NCI-H345 treated with DMSO at 0.1 percent for 48 hours (cell line): Measurements from ENCODE around the gene CCDC201.

Experiments used
- DNase-seq: peaks from one replicate; lab custom pipeline; 2025; ENCODE audit not compliant: unreplicated experiment; lab: John Stamatoyannopoulos, UW

The CCDC201 gene

DNA sequence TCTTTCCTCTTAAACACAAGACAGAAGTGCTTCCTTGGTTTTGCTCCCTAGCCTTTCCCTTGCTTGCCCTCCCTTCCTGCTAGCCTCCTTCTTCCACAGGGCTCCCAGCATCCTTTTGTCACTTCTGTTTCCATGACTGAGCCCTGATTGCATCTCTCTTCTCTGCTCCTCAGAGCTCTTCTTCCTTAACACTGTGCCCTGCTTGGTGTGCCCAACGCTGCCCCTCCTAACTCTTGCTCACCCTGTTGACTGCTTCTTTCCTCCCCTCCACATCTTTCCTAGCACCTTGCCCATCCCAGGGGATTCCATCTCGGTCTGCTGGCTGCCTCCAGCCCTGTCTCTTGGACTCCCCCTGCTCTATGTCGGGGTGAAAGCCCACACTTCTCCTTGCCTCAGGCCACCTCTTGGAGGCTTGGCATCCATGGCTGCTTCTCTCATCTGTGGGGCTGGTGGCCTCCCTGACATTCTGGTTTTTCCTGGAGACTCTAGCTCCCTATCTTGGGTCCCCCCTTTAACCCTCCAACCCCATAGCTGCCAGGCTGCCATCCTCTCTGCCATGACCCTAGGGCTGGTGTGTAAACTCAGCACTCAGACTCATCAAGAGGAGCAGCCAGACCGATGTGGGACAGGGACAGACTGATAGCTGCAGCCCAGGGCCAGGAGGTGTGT is 21.2 kb upstream of the CCDC201 start:
- no peak for DNase-seq

DNA sequence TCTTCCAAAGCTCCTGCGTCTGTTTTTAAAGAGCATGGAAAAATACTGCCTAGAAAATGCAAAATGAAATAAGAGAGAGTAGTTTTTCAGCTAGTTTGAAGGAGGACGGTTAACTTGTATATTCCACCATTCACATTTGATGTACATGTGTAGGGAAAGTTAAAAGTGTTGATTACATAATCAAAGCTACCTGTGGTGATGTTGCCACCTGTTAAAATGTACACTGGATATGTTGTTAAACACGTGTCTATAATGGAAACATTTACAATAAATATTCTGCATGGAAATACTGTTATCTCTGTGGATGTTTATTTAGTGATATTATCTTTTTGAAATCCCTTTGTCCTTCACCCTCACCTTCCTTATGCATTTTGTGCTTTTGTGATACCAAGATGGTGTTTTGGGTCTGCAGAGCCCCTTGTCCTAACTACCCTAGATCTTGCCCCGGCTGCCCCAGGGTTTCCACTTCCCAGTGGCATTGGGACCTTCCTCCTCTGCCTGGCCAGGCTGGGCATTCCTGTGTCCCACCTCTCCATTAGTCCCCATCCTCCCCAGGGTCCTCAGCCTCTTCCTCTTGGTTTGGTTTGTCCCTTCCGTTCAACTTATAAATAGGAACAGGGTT is 20.6 kb upstream of the CCDC201 start:
- no peak for DNase-seq

DNA sequence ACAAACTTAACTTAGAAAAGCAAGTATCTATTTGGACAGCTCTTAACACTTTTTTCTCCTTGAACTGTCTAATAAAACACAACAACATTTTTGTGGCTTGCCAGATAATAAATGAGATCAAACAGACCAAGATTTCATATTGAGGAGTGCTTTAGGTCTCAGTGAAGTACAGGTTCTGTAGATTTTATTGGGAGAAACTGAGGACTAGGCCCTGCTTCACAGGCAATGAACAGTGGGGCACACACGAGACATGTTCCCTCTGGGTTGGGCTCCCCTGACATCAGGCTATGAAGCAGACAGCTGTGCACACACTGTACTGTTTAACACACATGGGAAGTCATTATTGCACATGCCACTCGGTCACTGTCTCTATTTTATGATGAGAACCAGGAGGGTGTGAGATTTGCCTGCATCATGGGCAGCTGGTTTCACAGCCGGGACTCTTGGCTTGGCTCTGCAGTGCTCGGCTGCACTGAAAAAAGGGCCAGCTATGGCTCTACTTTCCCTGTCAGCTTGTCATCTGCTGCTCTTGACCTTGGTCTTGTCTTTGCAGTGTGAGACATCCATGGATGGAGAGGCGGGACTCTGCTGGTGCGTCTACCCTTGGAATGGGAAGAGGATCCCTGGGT is 19.6 kb upstream of the CCDC201 start:
- DNase-seq, result no peak

DNA sequence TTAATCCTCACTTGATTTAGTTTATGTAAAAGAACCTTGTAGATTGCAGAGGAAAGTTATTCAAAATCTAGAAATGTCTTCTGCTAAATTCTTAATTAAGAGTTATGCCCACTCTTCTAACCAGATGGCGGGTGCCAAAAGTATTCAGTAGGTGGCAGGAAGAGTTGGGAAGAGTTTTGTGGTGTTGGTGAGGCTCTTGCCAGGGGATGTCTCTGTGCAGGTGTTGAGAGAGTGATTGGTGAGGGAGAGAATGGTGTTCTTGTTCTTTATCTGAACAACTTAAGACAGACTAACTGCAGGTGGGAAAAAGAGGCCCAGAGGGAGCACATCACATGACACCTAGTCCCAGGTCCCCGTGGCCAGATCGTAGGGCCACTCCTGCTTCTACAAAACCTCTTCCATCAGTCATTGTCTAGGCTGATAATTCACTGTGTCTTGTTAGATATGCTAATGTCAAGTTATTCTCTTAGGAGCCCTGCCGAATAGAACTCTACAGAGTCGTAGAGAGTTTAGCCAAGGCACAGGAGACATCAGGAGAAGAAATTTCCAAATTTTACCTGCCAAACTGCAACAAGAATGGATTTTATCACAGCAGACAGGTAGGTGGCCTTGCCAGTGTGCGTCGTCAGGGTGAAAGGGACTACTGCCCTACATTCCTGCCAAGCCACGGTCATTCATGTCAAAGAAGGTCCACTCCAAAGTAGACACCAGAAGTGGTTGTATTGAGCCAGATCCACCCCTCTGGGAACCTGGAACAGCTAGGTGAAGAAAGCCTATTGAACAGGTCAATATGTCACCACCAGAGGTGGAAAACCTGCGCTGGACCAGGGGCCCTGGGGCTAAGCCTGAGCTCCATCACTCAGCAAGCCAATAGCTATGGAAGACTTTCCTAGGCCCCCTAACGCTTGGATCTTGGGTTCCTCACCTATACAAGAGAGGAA is 18.9 kb upstream of the CCDC201 start:
- no peak for DNase-seq

DNA sequence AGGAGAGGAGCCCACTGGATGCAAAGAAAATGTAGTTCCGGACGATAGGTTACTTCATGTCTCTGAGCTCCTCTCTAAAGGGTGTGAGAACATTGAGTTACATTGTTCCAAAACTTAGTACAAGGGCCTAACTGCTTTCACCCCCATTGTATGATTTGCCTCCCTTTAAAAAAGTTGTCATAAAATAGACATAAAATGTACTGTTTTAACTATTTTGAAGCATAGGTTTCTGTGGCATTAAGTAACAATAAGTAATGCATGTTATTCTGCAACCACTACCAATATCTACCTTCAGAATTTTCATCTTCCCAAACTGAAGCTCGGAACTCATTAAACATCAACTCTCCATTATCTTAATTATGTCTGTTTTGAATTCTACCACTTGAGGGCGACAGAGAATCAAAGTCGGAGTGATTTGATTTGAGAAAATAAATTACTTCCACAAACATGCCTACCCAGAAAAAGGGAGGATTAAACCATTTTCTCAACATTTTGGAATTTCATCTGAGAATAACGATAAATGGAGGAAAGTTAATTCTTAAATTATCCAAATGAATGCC is 18.1 kb upstream of the CCDC201 start:
- peak; percentile 23 for DNase-seq

DNA sequence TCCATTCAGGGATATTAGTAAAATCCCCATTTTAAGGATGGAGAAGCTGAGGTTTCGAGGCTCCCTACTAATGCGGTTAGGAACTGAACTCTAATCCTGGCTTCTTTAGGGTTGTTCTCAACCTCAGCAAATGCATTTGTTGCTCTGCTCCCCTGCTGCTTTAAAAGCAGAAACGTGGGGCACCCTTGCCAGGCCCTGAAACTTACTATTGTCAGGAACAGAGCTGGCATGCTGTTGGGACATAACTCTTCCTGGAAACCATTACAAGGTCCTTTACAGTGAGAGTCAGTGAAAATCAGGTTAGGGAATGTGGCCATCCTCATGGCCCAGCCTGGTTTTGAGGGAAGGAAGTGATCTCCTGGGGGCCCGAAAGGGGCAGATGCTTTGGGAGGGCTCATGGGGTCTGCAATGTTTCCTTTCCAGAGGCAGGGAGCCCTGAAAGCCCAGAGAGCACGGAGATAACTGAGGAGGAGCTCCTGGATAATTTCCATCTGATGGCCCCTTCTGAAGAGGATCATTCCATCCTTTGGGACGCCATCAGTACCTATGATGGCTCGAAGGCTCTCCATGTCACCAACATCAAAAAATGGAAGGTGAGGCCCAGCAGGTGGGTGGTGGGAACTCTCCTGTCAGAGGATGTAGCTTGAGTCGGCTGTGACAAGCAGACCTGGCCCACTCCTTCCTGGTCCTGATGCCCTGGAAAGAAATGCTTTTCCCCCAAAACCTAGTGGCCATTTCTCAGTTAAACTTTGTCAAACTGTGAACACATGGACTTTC is 17.4 kb upstream of the CCDC201 start:
- DNase-seq, result no peak

DNA sequence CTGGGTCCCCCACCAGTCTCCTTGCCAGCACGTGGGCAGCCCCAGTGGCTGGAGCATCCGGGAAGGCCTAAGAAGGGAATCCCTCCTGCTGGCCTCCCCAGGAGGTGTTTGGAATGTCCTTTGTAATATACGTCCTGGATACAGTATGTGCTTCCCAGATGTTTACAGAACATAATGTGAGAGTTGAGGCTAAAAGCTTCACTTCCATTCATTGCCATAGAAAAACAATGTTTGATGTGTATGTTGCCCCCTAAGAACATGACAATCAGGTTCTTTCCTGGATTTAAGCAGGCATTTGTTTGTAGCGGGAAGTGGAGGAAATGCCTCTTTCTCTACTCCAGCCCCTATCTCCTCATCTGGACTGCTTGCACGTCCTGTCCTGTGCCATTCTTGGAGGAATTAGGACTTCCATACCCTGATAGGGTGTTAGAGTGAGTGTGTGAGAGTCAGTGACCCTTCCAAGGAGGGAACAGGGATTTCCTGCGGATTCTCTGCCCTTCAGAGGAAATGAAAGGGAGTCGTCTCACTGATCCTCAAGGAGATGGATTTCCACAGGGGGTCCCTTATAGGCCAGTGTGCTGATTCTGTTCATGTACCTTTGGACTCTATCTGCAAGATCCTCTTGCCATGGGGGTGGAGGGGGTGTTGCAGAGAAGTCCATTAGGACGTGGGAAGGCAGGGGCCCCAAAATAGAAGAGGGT is 16.6 kb upstream of the CCDC201 start:
- DNase-seq, result no peak

DNA sequence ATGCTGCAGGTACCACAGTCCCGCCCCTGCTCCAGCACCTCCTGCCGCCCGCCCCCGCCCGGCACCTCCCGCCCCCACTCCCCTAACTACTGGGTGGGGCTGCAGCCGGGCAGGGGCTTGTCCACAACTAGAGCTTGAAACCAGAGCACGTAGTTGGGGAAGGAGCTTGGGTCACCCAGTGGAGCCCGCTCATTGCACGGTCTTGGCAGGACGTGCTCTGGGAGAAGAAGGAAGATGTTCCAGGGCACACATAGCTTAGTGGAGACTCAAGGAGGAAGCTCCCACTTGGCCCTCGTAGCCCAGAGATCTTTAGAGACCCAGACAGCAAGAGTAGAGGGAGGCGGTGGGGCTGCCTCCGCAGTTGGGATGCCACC is 16.1 kb upstream of the CCDC201 start:
- no peak for DNase-seq

DNA sequence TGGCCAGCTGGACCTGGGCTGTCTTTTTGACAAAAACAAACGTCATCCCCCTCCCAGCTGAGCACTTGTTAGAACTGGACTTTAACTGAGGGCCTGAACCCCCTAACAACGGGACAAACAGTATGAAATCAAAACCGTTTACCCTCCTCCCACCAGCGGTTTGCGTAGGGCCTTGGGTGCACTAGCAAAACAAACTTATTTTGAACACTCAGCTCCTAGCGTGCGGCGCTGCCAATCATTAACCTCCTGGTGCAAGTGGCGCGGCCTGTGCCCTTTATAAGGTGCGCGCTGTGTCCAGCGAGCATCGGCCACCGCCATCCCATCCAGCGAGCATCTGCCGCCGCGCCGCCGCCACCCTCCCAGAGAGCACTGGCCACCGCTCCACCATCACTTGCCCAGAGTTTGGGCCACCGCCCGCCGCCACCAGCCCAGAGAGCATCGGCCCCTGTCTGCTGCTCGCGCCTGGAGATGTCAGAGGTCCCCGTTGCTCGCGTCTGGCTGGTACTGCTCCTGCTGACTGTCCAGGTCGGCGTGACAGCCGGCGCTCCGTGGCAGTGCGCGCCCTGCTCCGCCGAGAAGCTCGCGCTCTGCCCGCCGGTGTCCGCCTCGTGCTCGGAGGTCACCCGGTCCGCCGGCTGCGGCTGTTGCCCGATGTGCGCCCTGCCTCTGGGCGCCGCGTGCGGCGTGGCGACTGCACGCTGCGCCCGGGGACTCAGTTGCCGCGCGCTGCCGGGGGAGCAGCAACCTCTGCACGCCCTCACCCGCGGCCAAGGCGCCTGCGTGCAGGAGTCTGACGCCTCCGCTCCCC is 15.5 kb upstream of the CCDC201 start, which contains the start of gene IGFBP1:
Gene IGFBP1 (plus strand): TSS at position 304 of the 808 bp plus-strand sequence. CDS start 165 bp downstream, at position 469.
- no peak for DNase-seq

DNA sequence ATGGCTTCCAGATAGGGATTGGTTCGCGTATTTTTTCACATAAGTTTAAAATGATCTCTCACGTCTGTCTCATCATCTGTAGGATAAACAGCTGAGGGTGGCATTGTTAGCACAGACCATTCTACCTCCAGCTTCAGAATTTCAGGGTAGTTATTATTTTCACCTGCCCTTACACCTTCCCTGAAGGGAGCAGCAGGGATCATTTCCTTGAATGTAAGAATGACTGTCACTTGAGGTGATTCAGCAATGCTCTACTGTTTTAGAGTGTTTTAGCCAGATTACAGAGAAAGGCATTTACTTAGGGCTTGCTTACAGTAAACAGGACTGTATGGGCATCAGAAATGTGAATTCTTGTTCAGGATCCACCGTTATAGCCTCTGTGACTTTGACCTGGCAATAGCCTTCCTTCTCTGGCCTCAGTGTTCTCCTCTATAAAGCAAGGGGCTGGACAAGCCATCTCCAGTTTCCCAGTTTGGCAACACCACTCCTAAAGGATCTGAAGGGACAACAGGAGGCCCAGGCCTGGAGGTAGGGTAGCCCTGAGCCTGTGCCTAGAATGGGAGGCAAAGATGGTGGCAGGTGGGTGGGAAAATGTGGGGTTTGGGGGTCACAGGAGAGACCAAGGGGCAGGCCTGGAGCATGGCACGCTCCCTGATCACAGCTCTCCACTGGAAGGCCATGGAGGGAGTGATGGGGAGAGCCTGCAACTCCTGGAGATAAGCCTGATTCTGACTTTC is 14.2 kb upstream of the CCDC201 start:
- no peak for DNase-seq

DNA sequence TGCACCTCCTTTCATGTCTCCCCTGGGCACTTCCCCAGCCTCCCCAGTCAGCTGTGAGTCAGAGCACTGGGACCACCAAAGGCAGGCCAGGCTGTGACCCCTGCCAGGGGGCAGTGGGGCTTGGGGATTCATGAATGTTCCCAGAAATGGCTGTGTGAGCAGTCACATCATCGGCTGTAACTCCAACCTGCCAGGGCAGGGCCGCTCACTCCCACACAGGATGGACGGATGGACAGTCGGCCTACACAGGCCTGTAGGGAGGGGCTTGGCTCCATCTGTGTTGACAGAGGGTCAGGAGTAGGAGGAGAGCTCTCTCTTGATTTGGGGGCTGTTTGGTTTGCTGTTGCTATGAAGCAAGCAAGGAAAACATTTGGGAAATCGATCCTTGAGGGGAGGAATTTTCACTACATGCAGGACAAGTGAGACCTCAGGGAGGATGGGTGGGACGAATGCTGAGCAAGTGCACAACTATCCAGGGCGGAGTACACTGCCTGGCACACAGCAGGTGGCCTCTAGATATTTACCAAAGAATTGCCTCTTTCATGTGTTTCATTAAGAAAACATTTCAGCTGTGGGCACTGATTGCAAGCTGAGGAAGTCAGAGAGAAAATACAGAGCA is 12.5 kb upstream of the CCDC201 start:
- no peak for DNase-seq

DNA sequence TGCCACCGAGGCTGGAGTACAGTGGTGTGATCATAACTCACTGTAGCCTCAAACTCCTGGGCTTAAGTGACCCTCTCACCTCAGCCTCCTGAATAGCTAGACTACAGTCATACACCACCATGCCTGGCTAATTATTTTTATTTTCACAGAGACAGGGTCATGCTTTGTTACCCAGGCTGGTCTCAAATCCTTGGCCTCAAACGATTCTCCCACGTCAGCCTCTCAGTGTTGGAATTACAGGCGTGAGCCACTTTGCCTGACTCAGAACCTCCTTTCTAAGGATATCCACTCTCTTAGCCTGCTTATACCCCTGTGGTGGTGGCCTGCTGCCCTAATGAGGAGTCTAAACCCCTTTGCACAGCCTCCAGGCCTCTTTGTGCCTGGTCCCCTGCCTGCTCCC is 11.3 kb upstream of the CCDC201 start:
- DNase-seq, result no peak

DNA sequence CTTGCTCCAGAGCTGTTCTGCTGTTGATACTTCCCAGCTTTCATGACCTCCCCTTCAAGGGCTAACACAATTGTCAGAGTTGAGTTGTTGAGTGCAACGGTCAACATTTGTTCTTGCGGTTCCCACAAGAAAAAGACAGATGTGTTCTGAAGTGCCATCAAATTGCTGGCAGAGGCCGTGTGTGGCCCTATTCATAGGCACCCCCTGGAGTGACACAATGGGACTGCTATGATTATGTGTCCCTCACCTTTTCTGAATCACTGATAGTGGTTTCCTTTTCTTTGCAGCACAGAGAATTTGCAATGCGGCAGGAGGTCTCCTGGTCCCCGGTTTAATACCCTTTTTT is 9.6 kb upstream of the CCDC201 start:
- peak; percentile 84 for DNase-seq

DNA sequence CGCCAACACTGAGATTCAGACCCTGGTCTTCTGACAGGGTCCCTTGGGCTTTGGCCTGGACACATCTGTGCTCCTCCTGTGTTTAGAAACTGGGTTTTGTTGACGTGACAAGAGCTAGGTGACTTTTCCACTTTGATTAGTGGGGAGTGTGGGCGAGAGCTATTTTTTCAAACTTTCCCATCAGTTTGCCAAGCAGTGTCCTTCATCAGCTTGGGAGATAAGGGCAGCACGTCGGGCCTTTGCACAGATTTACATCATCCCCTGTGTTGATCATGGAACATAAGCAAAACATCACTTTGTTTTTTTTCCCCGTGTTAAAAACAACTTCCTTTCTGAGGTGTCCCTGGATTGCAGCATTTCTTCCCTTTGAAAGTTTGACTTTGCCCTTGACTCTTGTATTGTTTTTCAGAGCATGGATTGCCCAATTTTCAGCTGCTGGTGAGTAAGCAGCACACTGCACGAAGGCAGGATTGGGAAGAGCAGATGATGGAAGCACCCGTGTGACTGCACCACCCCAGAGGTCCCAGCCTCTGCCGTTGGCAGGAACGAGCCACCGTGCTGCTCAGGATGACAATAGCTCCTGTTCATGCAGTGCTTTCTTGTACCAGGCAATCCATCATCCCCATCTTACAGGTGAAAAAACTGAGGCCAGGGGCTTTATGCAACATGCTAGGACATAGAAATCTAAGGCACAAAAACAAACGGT is 9.0 kb upstream of the CCDC201 start:
- no peak for DNase-seq

DNA sequence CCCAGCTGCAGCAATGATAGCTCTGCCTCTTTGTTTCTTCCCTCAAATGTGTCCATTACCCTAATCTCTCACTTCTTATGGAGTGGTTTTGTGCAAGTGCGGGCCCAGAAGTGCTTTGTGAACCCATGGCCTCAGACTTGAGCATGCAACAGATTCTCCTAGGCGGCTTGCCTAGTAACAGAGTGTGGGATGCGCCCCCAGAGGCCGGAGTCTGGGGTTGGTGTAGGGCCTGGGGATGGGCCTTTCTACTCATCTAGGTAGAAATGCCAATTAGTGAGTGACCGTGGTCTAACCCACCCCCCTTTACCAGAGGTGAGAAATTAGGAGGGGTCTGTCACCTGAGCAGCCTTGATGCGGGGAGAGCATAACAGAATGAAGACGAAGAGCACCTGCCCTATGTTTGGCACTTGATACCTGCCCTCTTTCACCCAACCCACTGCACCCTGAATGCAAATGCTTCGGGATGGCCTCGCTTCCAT is 8.4 kb upstream of the CCDC201 start:
- DNase-seq, result no peak

DNA sequence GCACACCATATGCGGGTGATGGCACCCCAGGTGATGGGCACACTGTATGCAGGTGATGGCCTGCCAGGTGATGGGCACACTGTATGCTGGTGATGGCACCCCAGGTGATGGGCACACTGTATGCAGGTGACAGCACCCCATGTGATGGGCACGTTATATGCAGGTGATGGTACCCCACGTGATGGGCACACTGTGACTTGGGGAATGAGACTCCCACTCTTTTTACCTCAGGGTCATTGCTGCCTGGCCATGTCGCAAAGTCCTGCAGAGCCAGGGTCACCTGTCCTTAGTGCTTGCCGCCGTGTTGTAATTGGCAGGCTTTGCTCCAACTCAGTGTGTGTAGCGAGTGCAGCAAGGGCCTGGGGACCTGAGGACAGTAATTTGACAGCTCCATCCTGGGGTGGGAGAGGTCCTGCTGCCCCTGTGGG is 7.6 kb upstream of the CCDC201 start:
- no peak for DNase-seq
